Inflammatory macrophage (primary cell): ENCODE data around the gene USP26.
"Not testable (repeated sequence)": the region's sequence is repeated elsewhere in the genome, so short reads cannot be mapped to it uniquely, and the experiment has no call there.

Experiments
- DNase-seq, 2 donors: peaks; one replicate each; pipeline ENCODE4 v3.0.0-alpha.2; 2020 to 2022
- total RNA-seq, 18 experiments: gene quantifications; one replicate each; lab custom pipeline; 2026; ENCODE audit warnings: mixed read lengths in 6 of 18, inconsistent platforms in 2 of 18; lab: John Stamatoyannopoulos, UW

The USP26 gene, protein sequence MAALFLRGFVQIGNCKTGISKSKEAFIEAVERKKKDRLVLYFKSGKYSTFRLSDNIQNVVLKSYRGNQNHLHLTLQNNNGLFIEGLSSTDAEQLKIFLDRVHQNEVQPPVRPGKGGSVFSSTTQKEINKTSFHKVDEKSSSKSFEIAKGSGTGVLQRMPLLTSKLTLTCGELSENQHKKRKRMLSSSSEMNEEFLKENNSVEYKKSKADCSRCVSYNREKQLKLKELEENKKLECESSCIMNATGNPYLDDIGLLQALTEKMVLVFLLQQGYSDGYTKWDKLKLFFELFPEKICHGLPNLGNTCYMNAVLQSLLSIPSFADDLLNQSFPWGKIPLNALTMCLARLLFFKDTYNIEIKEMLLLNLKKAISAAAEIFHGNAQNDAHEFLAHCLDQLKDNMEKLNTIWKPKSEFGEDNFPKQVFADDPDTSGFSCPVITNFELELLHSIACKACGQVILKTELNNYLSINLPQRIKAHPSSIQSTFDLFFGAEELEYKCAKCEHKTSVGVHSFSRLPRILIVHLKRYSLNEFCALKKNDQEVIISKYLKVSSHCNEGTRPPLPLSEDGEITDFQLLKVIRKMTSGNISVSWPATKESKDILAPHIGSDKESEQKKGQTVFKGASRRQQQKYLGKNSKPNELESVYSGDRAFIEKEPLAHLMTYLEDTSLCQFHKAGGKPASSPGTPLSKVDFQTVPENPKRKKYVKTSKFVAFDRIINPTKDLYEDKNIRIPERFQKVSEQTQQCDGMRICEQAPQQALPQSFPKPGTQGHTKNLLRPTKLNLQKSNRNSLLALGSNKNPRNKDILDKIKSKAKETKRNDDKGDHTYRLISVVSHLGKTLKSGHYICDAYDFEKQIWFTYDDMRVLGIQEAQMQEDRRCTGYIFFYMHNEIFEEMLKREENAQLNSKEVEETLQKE
- total RNA-seq = 0 to 0.07 (median 0) reads per million in 18 experiments

GRCh38 chrX:133097031-133097430, at the start of gene USP26:
Gene USP26, minus strand, starts transcription at chrX:133097109. Its CDS starts 68,889 bp downstream, at chrX:133028220.
- DNase-seq = no peak

DNA sequence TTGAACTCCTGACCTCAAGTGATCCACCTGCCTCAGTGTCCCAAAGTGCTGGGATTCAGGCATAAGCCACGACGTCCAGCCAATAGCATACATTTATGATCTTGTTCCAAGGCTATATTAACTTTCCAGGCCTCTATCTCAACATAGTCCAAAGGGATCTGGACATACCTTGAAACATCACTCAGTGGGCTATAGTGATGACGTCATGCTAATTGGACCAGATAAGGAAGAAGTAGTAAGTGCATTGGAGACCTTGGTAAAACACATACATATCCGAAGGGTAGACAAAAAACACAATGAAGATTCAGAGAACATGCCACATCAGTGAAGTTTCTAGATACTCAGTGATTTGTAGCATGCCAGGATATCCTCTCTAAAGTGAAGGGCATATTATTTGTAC, 37.4 kb upstream of the USP26 start:
- no peak for DNase-seq

- no peak for DNase-seq
Measured at GRCh38 chrX:133120406-133120805, 23.5 kb upstream of the USP26 start.

- no peak for DNase-seq
Measured at GRCh38 chrX:133094098-133094731, 2.7 kb downstream of the USP26 start.

GRCh38 chrX:133090236-133090809, 6.6 kb downstream of the USP26 start:
- DNase-seq = no peak

DNA sequence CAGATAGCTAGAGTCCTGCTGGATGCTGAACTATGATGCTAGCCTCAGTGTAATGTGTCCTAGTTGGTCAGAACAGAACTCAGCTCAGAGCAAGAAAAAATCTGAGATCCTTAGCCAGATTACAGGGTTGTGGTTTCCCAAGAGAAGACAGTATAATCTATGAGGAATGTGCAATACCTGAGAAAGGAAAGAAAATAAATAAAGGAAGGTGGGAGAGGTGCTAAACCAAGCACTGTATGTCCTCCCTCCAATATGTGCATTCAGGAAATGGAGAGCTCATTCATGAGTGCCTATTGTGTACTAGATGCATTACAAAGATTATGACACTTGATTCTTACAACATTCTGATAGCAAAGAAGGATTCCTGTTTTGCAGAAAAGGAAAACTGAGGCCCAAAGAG, 7.5 kb downstream of the USP26 start:
- no peak for DNase-seq

DNA sequence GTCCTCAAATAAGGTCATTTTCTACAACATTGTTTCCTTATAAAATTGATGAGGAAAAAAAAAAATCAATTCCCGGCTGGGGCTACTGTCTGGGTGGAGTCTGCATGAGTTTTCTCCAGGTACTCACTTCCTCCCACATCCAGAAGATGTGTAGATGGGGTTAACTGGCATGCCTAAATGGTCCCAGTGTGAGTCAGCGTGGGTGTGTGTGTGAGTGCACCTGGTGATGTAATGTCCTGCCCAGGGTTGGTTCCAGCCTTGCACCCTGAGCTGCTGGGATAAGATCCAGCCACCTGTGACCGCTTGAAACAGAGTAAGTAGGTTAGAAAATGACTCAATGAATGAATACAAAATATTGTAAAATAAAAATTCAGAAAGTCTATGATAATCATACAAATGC, 11.1 kb downstream of the USP26 start:
- no peak for DNase-seq

- not testable (repeated sequence) for DNase-seq
Measured at GRCh38 chrX:133085056-133085455, 11.9 kb downstream of the USP26 start.

GRCh38 chrX:133083899-133084298, 13.0 kb downstream of the USP26 start:
- no peak for DNase-seq

DNA sequence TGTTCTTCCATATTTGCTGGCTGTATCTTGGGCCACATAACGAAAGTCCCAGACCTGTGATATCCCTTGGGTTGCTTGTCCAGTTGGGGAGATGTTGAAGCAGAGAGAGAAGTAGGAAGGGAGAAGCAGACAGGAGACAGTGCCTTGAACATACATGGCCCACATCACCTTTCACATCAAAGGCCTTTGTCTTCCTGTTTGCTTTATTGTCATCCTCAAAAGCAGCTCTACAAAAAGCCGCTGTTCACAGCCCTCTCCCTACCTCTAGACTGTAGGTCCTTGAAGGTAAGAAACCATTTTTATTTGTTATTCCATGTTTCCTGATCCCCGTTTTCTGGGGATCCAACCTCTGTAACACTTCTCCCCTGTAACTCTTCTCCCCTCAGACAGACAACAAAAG, 14.9 kb downstream of the USP26 start:
- no peak for DNase-seq

GRCh38 chrX:133077856-133078255, 19.1 kb downstream of the USP26 start:
- not testable (repeated sequence) for DNase-seq

- no peak for DNase-seq
Measured at GRCh38 chrX:133072566-133072965, 24.3 kb downstream of the USP26 start.

DNA sequence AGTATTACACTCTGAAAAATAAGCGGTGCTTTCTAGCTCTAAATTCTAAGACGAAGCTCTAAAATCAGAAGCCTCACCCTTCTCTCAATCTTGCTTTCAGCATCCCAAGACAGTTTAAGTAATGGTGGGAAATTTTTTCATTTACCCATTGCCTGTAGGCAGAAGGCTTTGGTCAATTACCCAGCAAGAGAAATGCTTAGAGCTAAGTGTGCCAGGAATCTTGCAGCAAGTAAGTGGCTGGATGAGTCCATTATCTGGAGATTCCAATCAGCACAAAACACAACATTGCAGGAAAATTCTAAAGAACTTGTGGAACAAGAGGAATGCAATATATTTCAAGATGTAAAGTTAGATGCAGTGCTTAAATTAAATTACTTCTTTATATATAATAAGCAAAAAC, 28.4 kb downstream of the USP26 start:
- DNase-seq = no peak

- no peak for DNase-seq
Measured at GRCh38 chrX:133056341-133056740, 40.6 kb downstream of the USP26 start.

- DNase-seq = no peak
Measured at GRCh38 chrX:133054761-133055405, 42.0 kb downstream of the USP26 start.

- no peak for DNase-seq
Measured at GRCh38 chrX:133053861-133054598, 42.9 kb downstream of the USP26 start.

- no peak for DNase-seq
Measured at GRCh38 chrX:133048751-133049150, 48.2 kb downstream of the USP26 start.

GRCh38 chrX:133046601-133047000, 50.3 kb downstream of the USP26 start:
- no peak for DNase-seq

DNA sequence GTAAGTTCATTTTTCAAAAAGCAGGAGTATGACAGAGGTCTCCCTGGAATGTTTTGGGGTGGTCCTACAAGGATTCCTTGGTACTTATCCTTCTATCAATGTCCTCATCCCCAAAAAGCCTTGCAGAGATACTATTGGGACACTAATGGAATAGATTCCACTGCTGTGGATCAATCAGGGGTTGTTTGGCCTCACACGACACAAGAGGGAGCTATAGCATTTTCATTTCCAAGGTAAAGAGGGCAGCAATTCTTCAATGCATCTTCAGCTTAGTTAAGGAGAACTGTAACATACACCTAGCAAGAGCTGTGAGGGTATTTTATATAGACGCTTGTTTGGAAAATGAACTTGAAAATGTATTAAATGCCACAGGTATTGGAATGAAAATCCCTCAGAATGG, 50.9 kb downstream of the USP26 start:
- no peak for DNase-seq

GRCh38 chrX:133044145-133044786, 52.6 kb downstream of the USP26 start:
- not testable (repeated sequence) for DNase-seq

DNA sequence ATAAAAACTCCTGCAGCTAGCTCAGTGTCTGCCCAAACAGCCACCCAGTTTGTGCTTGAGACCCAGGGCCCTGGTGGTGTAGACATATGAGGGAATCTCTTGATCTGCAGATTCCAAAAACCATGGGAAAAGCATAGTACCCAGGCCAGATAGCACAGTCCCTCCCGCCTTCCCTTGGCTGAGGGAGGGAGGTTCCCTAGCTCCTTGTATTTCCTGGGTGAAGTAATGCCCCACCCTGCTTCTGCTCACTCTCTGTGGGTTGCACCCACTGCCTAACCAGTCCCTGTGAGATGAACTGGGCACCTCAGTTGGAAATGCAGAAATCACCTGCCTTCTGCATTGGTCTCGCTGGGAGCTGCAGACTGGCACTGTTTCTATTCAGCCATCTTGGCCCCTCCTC, 54.6 kb downstream of the USP26 start:
- no peak for DNase-seq
